Central memory CD8-positive, alpha-beta T cell (primary cell): ENCODE measurements around the gene RCAN3.
"Not testable (repeated sequence)": the region's sequence is repeated elsewhere in the genome, so short reads cannot be mapped to it uniquely, and the experiment has no call there.

Experiments
- ATAC-seq: fragments of 150-1000 bp; cut with Tn5 transposase; replicated peaks from 2 replicates; pipeline ENCODE4 v1.10.0; 2022; ENCODE audit warnings: mild to moderate bottlenecking, moderate FRiP score, moderate number of reproducible peaks; ENCODE audit not compliant: poor library complexity, severe bottlenecking; ENCODE audit errors: extremely low read depth
- DNase-seq, 2 donors: peaks; one replicate each; pipeline ENCODE4 v3.0.0; 2021; ENCODE audit warnings: low spot score in 2 of 2
- H3K27ac Mint-ChIP-seq: one replicate; pipeline ENCODE4 v1.8.0; 2022; ENCODE audit warnings: low read depth, mild to moderate bottlenecking, moderate library complexity, mixed read lengths
- H3K27me3 Mint-ChIP-seq: one replicate; pipeline ENCODE4 v1.8.0; 2022; ENCODE audit warnings: mixed read lengths
- H3K36me3 Mint-ChIP-seq: one replicate; pipeline ENCODE4 v1.8.0; 2022; ENCODE audit warnings: mild to moderate bottlenecking, moderate library complexity, mixed read lengths; ENCODE audit not compliant: insufficient read depth
- H3K4me1 Mint-ChIP-seq: one replicate; pipeline ENCODE4 v1.8.0; 2022; ENCODE audit warnings: mixed read lengths
- H3K4me3 Mint-ChIP-seq: one replicate; pipeline ENCODE4 v1.8.0; 2022; ENCODE audit warnings: mild to moderate bottlenecking, moderate library complexity, mixed read lengths
- H3K9me3 Mint-ChIP-seq: one replicate; pipeline ENCODE4 v1.8.0; 2022; ENCODE audit warnings: mixed read lengths

The RCAN3 gene

DNA sequence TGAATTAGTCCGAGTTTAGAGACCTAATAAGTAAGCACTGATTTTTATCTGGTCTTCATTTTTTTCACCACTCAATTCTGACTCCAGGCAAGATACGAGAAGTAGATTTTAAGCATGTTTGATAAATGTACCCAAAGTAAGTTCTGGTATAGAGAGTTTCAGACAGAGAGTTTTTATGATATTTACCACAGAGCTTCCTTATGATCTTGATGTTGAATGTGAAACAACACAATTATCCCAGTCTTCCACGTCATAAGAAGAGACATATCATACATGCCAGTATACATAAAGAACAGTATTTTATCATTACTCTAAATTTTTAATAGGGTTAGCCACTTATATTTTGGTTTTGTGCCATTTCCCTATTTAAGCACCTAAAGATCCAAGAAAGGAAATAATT is 45.4 kb downstream of the RCAN3 start:
- peaks cover 10% of the 10 kb centered on the region for H3K27me3 Mint-ChIP-seq
- H3K27ac Mint-ChIP-seq, result no peak overlapping the region
- no peak overlapping the region for H3K4me3 Mint-ChIP-seq
- peaks cover 5% of the 10 kb centered on the region for H3K4me1 Mint-ChIP-seq
- ATAC-seq, result no peak
- H3K9me3 Mint-ChIP-seq, result no peaks in the 10 kb centered on the region
- no peak for DNase-seq
- peaks cover 2% of the 10 kb centered on the region for H3K36me3 Mint-ChIP-seq

DNA sequence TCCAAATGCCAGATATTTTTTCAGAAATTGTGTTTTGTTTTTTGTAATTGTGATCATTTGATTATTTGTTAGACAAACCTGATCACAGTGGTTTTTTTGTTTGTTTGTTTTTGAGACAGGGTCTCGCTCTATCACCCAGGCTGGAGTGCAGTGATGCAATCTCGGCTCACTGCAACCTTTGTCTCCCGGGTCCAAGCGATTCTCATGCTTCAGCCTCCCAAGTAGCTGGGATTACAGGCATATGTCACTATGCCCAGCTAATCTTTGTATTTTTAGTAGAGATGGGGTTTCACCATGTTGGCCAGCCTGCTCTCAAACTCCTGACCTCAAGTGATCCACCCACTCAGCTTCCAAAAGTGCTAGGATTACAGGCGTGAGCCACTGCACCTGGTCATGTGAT is 46.6 kb downstream of the RCAN3 start:
- not testable (repeated sequence) for ATAC-seq

GRCh38 chr1:24551290-24551959 is 48.8 kb downstream of the RCAN3 start:
- no peak overlapping the region for H3K4me3 Mint-ChIP-seq
- H3K9me3 Mint-ChIP-seq, result no peaks in the 10 kb centered on the region
- H3K27ac Mint-ChIP-seq, result no peak overlapping the region
- DNase-seq (no peak), ATAC-seq (no peak)
- H3K36me3 Mint-ChIP-seq, result peaks cover 4% of the 10 kb centered on the region
- peaks cover 12% of the 10 kb centered on the region for H3K4me1 Mint-ChIP-seq
- peaks cover 23% of the 10 kb centered on the region for H3K27me3 Mint-ChIP-seq

More for the DNA sequence above, 46.6 kb downstream of the RCAN3 start:
- H3K27me3 Mint-ChIP-seq, result peaks cover 10% of the 10 kb centered on the region
- not testable (repeated sequence) for H3K36me3 Mint-ChIP-seq, H3K4me1 Mint-ChIP-seq, H3K9me3 Mint-ChIP-seq, H3K4me3 Mint-ChIP-seq, H3K27ac Mint-ChIP-seq, DNase-seq

DNA sequence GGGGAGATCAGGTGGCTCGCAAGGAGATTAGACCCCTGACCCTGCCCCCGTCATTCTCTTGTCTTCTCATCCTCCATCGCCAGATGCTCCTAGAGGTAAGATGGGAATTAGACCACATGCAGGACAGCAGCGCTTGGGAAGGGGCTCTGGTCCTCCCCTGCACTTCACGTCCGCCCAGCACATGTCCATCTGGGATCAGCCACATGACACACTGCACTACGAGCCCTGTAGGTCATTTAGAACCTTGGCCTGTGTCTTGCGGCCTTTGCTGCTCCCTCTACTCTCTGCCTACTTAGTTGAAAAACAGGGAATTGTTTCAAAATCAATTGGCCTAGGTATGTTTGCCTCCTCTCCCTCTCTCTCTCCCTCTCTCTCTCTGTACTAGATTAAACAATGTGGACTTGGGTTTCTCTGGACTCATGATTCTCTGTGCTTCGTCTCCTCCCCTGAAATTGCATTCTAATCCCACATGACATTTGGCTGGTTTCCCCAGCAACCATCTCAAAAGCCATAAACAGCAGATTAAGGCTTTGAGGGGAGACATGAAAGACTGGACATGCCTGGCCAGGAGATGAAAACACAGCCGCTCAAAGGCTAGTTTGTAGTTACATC is 49.4 kb downstream of the RCAN3 start:
- Mint-ChIP-seq H3K36me3 (peaks cover 4% of the 10 kb centered on the region), H3K27ac (no peak overlapping the region), H3K4me1 (peaks cover 12% of the 10 kb centered on the region), H3K9me3 (no peaks in the 10 kb centered on the region), H3K27me3 (peaks cover 30% of the 10 kb centered on the region), H3K4me3 (no peak overlapping the region)
- no peak for DNase-seq
- no peak for ATAC-seq

- Mint-ChIP-seq H3K36me3 (peaks cover 4% of the 10 kb centered on the region), H3K4me3 (no peak overlapping the region), H3K9me3 (no peaks in the 10 kb centered on the region), H3K27me3 (peaks cover 47% of the 10 kb centered on the region), H3K4me1 (peaks cover 12% of the 10 kb centered on the region), H3K27ac (no peak overlapping the region)
- ATAC-seq (no peak), DNase-seq (no peak)
Measured at GRCh38 chr1:24553931-24554330, 51.3 kb downstream of the RCAN3 start.

GRCh38 chr1:24554714-24555113 is 52.1 kb downstream of the RCAN3 start:
- Mint-ChIP-seq H3K27me3 (peaks cover 47% of the 10 kb centered on the region), H3K4me3 (no peak overlapping the region), H3K27ac (peak overlapping the region; percentile 75)

GRCh38 chr1:24555591-24556413 is 53.2 kb downstream of the RCAN3 start, which contains the start of gene NCMAP:
Gene NCMAP (plus strand): TSS chr1:24556087. CDS start chr1:24595431, 39,344 bp downstream.
- DNase-seq (no peak), ATAC-seq (no peak)
- H3K4me1 Mint-ChIP-seq, result peaks cover 12% of the 10 kb centered on the region
- peak within 1 kb of the TSS; percentile 75 for H3K27ac Mint-ChIP-seq
- H3K9me3 Mint-ChIP-seq, result no peaks in the 10 kb centered on the region
- H3K36me3 Mint-ChIP-seq, result peaks cover 4% of the 10 kb centered on the region
- peak within 1 kb of the TSS; percentile 68 for H3K4me3 Mint-ChIP-seq
- peaks cover 47% of the 10 kb centered on the region for H3K27me3 Mint-ChIP-seq

More at GRCh38 chr1:24554714-24555113, 52.1 kb downstream of the RCAN3 start:
- peaks cover 4% of the 10 kb centered on the region for H3K36me3 Mint-ChIP-seq
- DNase-seq, result no peak
- H3K4me1 Mint-ChIP-seq, result peaks cover 12% of the 10 kb centered on the region
- H3K9me3 Mint-ChIP-seq, result no peaks in the 10 kb centered on the region
- no peak for ATAC-seq

DNA sequence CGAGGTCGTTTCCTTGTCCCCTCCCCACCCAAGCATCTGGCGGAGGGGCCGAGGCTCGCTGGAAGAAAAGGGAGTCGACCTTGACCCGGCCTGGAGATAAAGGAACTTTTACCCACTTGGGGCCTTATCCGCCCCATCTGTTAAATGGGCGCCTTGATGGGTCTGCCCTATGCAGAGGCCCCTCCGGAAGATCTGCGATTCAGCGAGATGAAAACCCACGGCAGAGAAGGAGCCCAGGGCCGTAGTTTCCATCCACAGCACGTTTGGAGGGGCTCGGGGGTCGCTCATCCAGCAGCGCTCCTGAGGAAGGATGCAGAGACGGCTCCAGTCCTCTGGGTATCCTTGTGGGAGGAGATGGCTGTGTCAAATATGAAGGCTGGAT is 53.8 kb downstream of the RCAN3 start:
- ATAC-seq, result no peak
- Mint-ChIP-seq H3K4me1 (peaks cover 12% of the 10 kb centered on the region), H3K9me3 (no peaks in the 10 kb centered on the region), H3K27me3 (peaks cover 47% of the 10 kb centered on the region), H3K27ac (no peak overlapping the region), H3K36me3 (peaks cover 4% of the 10 kb centered on the region), H3K4me3 (no peak overlapping the region)
- no peak for DNase-seq

- peaks cover 41% of the 10 kb centered on the region for H3K27me3 Mint-ChIP-seq
- H3K4me3 Mint-ChIP-seq, result no peak overlapping the region
- no peaks in the 10 kb centered on the region for H3K9me3 Mint-ChIP-seq
- ATAC-seq (no peak), DNase-seq (no peak)
- H3K36me3 Mint-ChIP-seq, result peaks cover 4% of the 10 kb centered on the region
- no peak overlapping the region for H3K27ac Mint-ChIP-seq
- peaks cover 9% of the 10 kb centered on the region for H3K4me1 Mint-ChIP-seq
Measured at GRCh38 chr1:24557220-24557619, 54.6 kb downstream of the RCAN3 start.

GRCh38 chr1:24557711-24558131 is 55.1 kb downstream of the RCAN3 start:
- ATAC-seq (no peak), DNase-seq (no peak)
- H3K27me3 Mint-ChIP-seq, result peaks cover 37% of the 10 kb centered on the region
- peaks cover 6% of the 10 kb centered on the region for H3K4me1 Mint-ChIP-seq
- H3K27ac Mint-ChIP-seq, result no peak overlapping the region
- H3K9me3 Mint-ChIP-seq, result no peaks in the 10 kb centered on the region
- no peak overlapping the region for H3K4me3 Mint-ChIP-seq
- H3K36me3 Mint-ChIP-seq, result peaks cover 4% of the 10 kb centered on the region

DNA sequence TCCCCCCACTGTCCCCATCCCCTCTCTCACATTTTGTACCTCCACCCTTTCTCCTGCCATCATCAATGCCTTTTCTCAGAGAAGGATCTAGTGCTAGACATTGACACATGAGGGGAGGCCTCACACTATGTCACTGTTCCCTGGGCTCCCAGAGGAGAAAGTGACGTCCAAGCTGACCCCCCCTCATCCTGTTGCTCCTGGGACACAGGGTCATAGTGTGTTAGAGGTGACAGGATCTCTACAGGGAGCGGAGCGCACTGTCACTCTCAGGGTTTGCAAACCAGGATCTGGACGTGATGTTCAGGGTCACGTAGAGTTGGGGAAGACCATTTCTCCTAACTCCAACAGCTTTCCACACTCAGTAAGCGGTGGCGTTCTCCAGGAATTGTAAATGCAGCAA is 55.8 kb downstream of the RCAN3 start:
- DNase-seq (no peak), ATAC-seq (no peak)
- Mint-ChIP-seq H3K36me3 (peaks cover 2% of the 10 kb centered on the region), H3K9me3 (no peaks in the 10 kb centered on the region), H3K4me3 (no peak overlapping the region), H3K4me1 (peaks cover 6% of the 10 kb centered on the region), H3K27me3 (peaks cover 37% of the 10 kb centered on the region), H3K27ac (no peak overlapping the region)

GRCh38 chr1:24558902-24559791 is 56.5 kb downstream of the RCAN3 start:
- Mint-ChIP-seq H3K36me3 (peaks cover 2% of the 10 kb centered on the region), H3K9me3 (no peaks in the 10 kb centered on the region), H3K4me3 (no peak overlapping the region), H3K4me1 (peaks cover 6% of the 10 kb centered on the region), H3K27ac (no peak overlapping the region), H3K27me3 (peaks cover 37% of the 10 kb centered on the region)
- DNase-seq, result no peak
- no peak for ATAC-seq
